Activated CD4-positive, alpha-beta memory T cell treated with anti-CD3 and anti-CD28 coated beads for 36 hours (primary cell): ENCODE measurements around the gene DPYSL4. TPM values are rescaled to one million over a fixed set of nuclear protein-coding genes. Genes with fewer than 3 reads are reported as not detected.

Source experiments
- CTCF ChIA-PET: fragments of 350-600 bp; sonication (Branson Sonifier 250); formaldehyde crosslinking; loops from one replicate; lab custom pipeline; 2021; ENCODE audit warnings: antibody characterized with exemption, inconsistent platforms; lab: Charles Lee
- POLR2A ChIA-PET: fragments of 350-600 bp; sonication (Branson Sonifier 250); formaldehyde crosslinking; loops from one replicate; lab custom pipeline; 2021; ENCODE audit warnings: antibody characterized with exemption; lab: Charles Lee
- DNase-seq: peaks from one replicate; pipeline ENCODE4 v3.0.0-alpha.2; 2020
- H3K27ac Mint-ChIP-seq: one replicate; pipeline ENCODE4 v1.8.0; 2021; ENCODE audit warnings: mixed read lengths
- H3K27me3 Mint-ChIP-seq: one replicate; pipeline ENCODE4 v1.8.0; 2021; ENCODE audit warnings: mixed read lengths
- H3K36me3 Mint-ChIP-seq: one replicate; pipeline ENCODE4 v1.8.0; 2021; ENCODE audit warnings: mixed read lengths
- H3K4me1 Mint-ChIP-seq: one replicate; pipeline ENCODE4 v1.8.0; 2021; ENCODE audit warnings: low read depth, mixed read lengths
- H3K4me3 Mint-ChIP-seq: one replicate; pipeline ENCODE4 v1.8.0; 2021; ENCODE audit warnings: mild to moderate bottlenecking, mixed read lengths
- H3K9me3 Mint-ChIP-seq: one replicate; pipeline ENCODE4 v1.8.0; 2021; ENCODE audit warnings: mixed read lengths
- intact Hi-C: fragments of 100-400 bp; cut with micrococcal nuclease; formaldehyde crosslinking; loops from one replicate; pipeline ENCODE4 v1.15.1; 2023
- total RNA-seq, 2 experiments: library from RNA; stranded (reverse); gene quantifications; one replicate each; pipeline ENCODE4 v1.2.3, GENCODE V29; 2021

The DPYSL4 gene
- total RNA-seq, 2 experiments from 2014 or later = 7.0 to 7.2 TPM

- intact Hi-C loops = no loop called here
Observed at GRCh38 chr10:132144086-132144485, 42.7 kb upstream of the DPYSL4 start.

GRCh38 chr10:132145002-132145401 lies 41.7 kb upstream of the DPYSL4 start:
- no peaks in the 10 kb centered on the region for H3K4me1 Mint-ChIP-seq
- H3K4me3 Mint-ChIP-seq = no peak overlapping the region
- no peak for DNase-seq
- H3K9me3 Mint-ChIP-seq = no peaks in the 10 kb centered on the region
- intact Hi-C loops = no loop called here
- H3K36me3 Mint-ChIP-seq = no peaks in the 10 kb centered on the region
- no peaks in the 10 kb centered on the region for H3K27me3 Mint-ChIP-seq
- ChIA-PET POLR2A (no interaction called here), CTCF (interaction anchor here (1.5 kb wide), 1 partner anchor 259 kb away, joined by 3 read pairs; no protein-coding TSS in a partner anchor)
- no peak overlapping the region for H3K27ac Mint-ChIP-seq

More at GRCh38 chr10:132144086-132144485, 42.7 kb upstream of the DPYSL4 start:
- Mint-ChIP-seq H3K4me3 (no peak overlapping the region), H3K27ac (no peak overlapping the region), H3K4me1 (no peaks in the 10 kb centered on the region), H3K36me3 (no peaks in the 10 kb centered on the region), H3K27me3 (no peaks in the 10 kb centered on the region), H3K9me3 (no peaks in the 10 kb centered on the region)
- ChIA-PET CTCF (no interaction called here), POLR2A (no interaction called here)
- DNase-seq = no peak

DNA sequence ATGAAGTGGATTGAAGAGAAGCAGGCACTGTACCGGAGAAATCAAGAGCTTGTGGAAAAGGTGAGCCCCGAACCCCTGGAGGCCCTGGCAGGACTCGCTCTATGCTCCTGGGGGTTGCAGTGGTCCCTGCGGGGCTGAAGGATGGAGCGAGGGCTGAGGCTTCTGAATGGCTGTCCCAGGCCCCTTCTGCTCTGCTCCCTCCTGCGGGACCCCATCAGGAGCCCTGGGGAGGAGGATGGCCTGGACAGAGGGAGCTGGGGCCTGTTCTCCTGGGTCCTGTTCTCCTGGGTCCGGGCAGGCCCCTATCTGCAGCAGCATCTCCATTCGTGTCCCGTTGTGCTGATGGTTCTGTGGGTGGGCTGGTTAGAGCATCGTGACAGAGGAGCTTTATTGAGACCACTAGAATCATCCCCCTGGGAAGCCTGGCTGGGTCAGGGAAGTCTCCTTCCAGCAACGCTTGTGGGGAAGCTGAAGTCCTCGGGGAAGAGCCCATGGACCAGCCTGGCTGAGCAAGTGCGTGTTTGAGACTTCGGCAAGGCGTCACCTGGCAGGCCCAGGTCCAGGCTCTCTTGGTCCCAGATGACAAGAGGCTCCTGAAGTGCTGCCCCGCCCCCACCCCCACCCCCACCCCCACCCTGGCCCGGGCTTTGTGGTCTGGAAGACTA lies 41.1 kb upstream of the DPYSL4 start:
- Mint-ChIP-seq H3K27me3 (no peaks in the 10 kb centered on the region), H3K4me1 (no peaks in the 10 kb centered on the region), H3K36me3 (no peaks in the 10 kb centered on the region), H3K4me3 (no peak overlapping the region), H3K27ac (no peak overlapping the region), H3K9me3 (no peaks in the 10 kb centered on the region)
- POLR2A ChIA-PET = no interaction called here
- CTCF ChIA-PET = interaction anchor here (1.5 kb wide), 1 partner anchor 260 kb away, joined by 3 read pairs; no protein-coding TSS in a partner anchor
- DNase-seq = no peak
- intact Hi-C loops = no loop called here

GRCh38 chr10:132146271-132146671 lies 40.5 kb upstream of the DPYSL4 start:
- H3K4me1 Mint-ChIP-seq = no peaks in the 10 kb centered on the region
- POLR2A ChIA-PET = no interaction called here

GRCh38 chr10:132146941-132147915 lies 39.5 kb upstream of the DPYSL4 start:
- intact Hi-C loops = no loop called here
- H3K36me3 Mint-ChIP-seq = no peaks in the 10 kb centered on the region
- no peaks in the 10 kb centered on the region for H3K9me3 Mint-ChIP-seq
- H3K27ac Mint-ChIP-seq = no peak overlapping the region
- no peak overlapping the region for H3K4me3 Mint-ChIP-seq
- H3K4me1 Mint-ChIP-seq = no peaks in the 10 kb centered on the region
- POLR2A ChIA-PET = no interaction called here
- DNase-seq = no peak
- CTCF ChIA-PET = no interaction called here
- no peaks in the 10 kb centered on the region for H3K27me3 Mint-ChIP-seq

More at GRCh38 chr10:132146271-132146671, 40.5 kb upstream of the DPYSL4 start:
- no peak for DNase-seq
- Mint-ChIP-seq H3K4me3 (no peak overlapping the region), H3K36me3 (no peaks in the 10 kb centered on the region), H3K27me3 (no peaks in the 10 kb centered on the region), H3K9me3 (no peaks in the 10 kb centered on the region), H3K27ac (no peak overlapping the region)
- CTCF ChIA-PET = interaction anchor here (1.5 kb wide), 1 partner anchor 260 kb away, joined by 3 read pairs; no protein-coding TSS in a partner anchor
- intact Hi-C loops = no loop called here

- Mint-ChIP-seq H3K36me3 (no peaks in the 10 kb centered on the region), H3K4me3 (no peak overlapping the region), H3K27ac (no peak overlapping the region), H3K27me3 (no peaks in the 10 kb centered on the region), H3K4me1 (no peaks in the 10 kb centered on the region), H3K9me3 (no peaks in the 10 kb centered on the region)
- POLR2A ChIA-PET = no interaction called here
- CTCF ChIA-PET = no interaction called here
- no peak for DNase-seq
- intact Hi-C loops = no loop called here
Observed at GRCh38 chr10:132148261-132149251, 38.2 kb upstream of the DPYSL4 start.

- H3K27me3 Mint-ChIP-seq = no peaks in the 10 kb centered on the region
- H3K4me1 Mint-ChIP-seq = no peaks in the 10 kb centered on the region
- H3K27ac Mint-ChIP-seq = no peak overlapping the region
- H3K4me3 Mint-ChIP-seq = no peak overlapping the region
- H3K36me3 Mint-ChIP-seq = no peaks in the 10 kb centered on the region
- DNase-seq = no peak
- ChIA-PET POLR2A (no interaction called here), CTCF (no interaction called here)
- intact Hi-C loops = no loop called here
- no peaks in the 10 kb centered on the region for H3K9me3 Mint-ChIP-seq
Observed at GRCh38 chr10:132149271-132149670, 37.5 kb upstream of the DPYSL4 start.

GRCh38 chr10:132149917-132150316 lies 36.8 kb upstream of the DPYSL4 start:
- ChIA-PET POLR2A (no interaction called here), CTCF (no interaction called here)
- H3K4me1 Mint-ChIP-seq = no peaks in the 10 kb centered on the region
- H3K27me3 Mint-ChIP-seq = no peaks in the 10 kb centered on the region
- no peak overlapping the region for H3K27ac Mint-ChIP-seq
- H3K36me3 Mint-ChIP-seq = no peaks in the 10 kb centered on the region
- intact Hi-C loops = loop anchor here (10.0 kb wide), 1 partner anchor 165 kb away; the partner anchor contains the start of gene BNIP3
- no peak for DNase-seq
- no peaks in the 10 kb centered on the region for H3K9me3 Mint-ChIP-seq
- H3K4me3 Mint-ChIP-seq = no peak overlapping the region

DNA sequence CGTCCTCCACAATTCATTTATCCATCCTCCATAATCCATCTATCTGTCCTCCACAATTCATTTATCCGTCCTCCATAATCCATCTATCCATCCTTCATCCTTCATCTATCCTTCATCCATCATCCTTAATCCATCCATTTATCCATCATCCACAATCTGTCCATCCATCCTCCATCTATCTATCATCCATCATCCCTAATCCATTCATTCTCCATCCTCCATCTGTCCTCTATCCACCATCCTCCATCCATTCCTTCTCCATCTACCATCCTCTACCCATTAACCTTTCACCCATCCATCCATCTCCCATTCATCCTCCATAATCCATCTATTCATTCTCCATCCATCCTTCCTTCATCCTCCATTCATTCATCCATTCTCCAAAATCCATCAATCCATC lies 36.0 kb upstream of the DPYSL4 start:
- Mint-ChIP-seq H3K36me3 (no peaks in the 10 kb centered on the region), H3K9me3 (no peaks in the 10 kb centered on the region), H3K4me1 (no peaks in the 10 kb centered on the region), H3K27me3 (no peaks in the 10 kb centered on the region), H3K27ac (no peak overlapping the region), H3K4me3 (no peak overlapping the region)
- ChIA-PET POLR2A (no interaction called here), CTCF (no interaction called here)
- intact Hi-C loops = loop anchor here (10.0 kb wide), 1 partner anchor 166 kb away; the partner anchor contains the start of gene BNIP3
- no peak for DNase-seq

- Mint-ChIP-seq H3K36me3 (no peaks in the 10 kb centered on the region), H3K27ac (no peak overlapping the region), H3K9me3 (no peaks in the 10 kb centered on the region), H3K4me1 (no peaks in the 10 kb centered on the region), H3K4me3 (no peak overlapping the region), H3K27me3 (no peaks in the 10 kb centered on the region)
- ChIA-PET CTCF (interaction anchor here (1.6 kb wide), 1 partner anchor 9 kb away, joined by 5 read pairs; no protein-coding TSS in a partner anchor), POLR2A (no interaction called here)
- intact Hi-C loops = loop anchor here (10.0 kb wide), 1 partner anchor 167 kb away; the partner anchor contains the start of gene BNIP3
- no peak for DNase-seq
Observed at GRCh38 chr10:132151286-132151950, 35.3 kb upstream of the DPYSL4 start.

- intact Hi-C loops = loop anchor here (10.0 kb wide), 1 partner anchor 167 kb away; the partner anchor contains the start of gene BNIP3
- H3K9me3 Mint-ChIP-seq = no peaks in the 10 kb centered on the region
- DNase-seq = no peak
- POLR2A ChIA-PET = no interaction called here
- CTCF ChIA-PET = interaction anchor here (1.6 kb wide), 1 partner anchor 10 kb away, joined by 5 read pairs; no protein-coding TSS in a partner anchor
- H3K27ac Mint-ChIP-seq = no peak overlapping the region
- H3K4me3 Mint-ChIP-seq = no peak overlapping the region
- no peaks in the 10 kb centered on the region for H3K27me3 Mint-ChIP-seq
- H3K36me3 Mint-ChIP-seq = no peaks in the 10 kb centered on the region
- H3K4me1 Mint-ChIP-seq = no peaks in the 10 kb centered on the region
Observed at GRCh38 chr10:132151951-132152505, 34.7 kb upstream of the DPYSL4 start.
